Liver (tissue), 9 donors: ENCODE data around the gene CPT1B. TPM values are rescaled to one million over a fixed set of nuclear protein-coding genes. Genes with fewer than 3 reads are reported as not detected.

Experiments used
- DNase-seq: peaks from one replicate; pipeline ENCODE4 v3.0.0-alpha.2; 2017; ENCODE audit warnings: low spot score
- H3K27ac ChIP-seq, 2 donors: one replicate each; pipeline ENCODE4 v1.7.0; 2013; ENCODE audit warnings: inconsistent platforms in 2 of 2, low read length in 2 of 2, control low read depth in 1 of 2, low read depth in 1 of 2, mild to moderate bottlenecking in 1 of 2
- H3K27me3 ChIP-seq, 4 donors: one replicate each; pipeline versions ENCODE4 v1.6.1 to v1.7.0; 2013; ENCODE audit warnings: low read length in 3 of 4, inconsistent platforms in 1 of 4, mild to moderate bottlenecking in 1 of 4, moderate library complexity in 1 of 4; ENCODE audit not compliant: control insufficient read depth in 4 of 4, insufficient read depth in 4 of 4
- H3K36me3 ChIP-seq, 4 donors: one replicate each; pipeline versions ENCODE4 v1.6.1 to v1.7.0; 2013; ENCODE audit warnings: low read length in 3 of 4, mild to moderate bottlenecking in 3 of 4, low read depth in 1 of 4, moderate library complexity in 1 of 4; ENCODE audit not compliant: control insufficient read depth in 4 of 4, insufficient read depth in 3 of 4
- H3K4me1 ChIP-seq, 4 donors: one replicate each; pipeline versions ENCODE4 v1.6.1 to v1.7.0; 2013; ENCODE audit warnings: low read length in 3 of 4, mild to moderate bottlenecking in 3 of 4, moderate library complexity in 1 of 4; ENCODE audit not compliant: control insufficient read depth in 4 of 4, insufficient read depth in 4 of 4
- H3K4me3 ChIP-seq, 3 donors: one replicate each; pipeline versions ENCODE4 v1.6.1 to v1.7.0; 2013; ENCODE audit warnings: low read length in 3 of 3, control low read depth in 1 of 3, low read depth in 1 of 3, mild to moderate bottlenecking in 1 of 3
- H3K9ac ChIP-seq, 2 donors: one replicate each; pipeline ENCODE4 v1.7.0; 2013; ENCODE audit warnings: low read length in 2 of 2, mild to moderate bottlenecking in 2 of 2, moderate library complexity in 2 of 2, control low read depth in 1 of 2, low read depth in 1 of 2
- H3K9me3 ChIP-seq, 4 donors: one replicate each; pipeline versions ENCODE4 v1.6.1 to v1.7.0; 2013; ENCODE audit warnings: low read length in 3 of 4; ENCODE audit not compliant: control insufficient read depth in 4 of 4
- ATF3 ChIP-seq: IDR thresholded peaks from 2 replicates; pipeline ENCODE4 v1.6.1; 2016; ENCODE audit warnings: antibody characterized with exemption
- CTCF ChIP-seq: fragments of 150-350 bp; IDR thresholded peaks from 2 replicates; pipeline ENCODE4 v1.5.1; 2017; ENCODE audit warnings: improper control_type of control experiment, low read depth, low read length; ENCODE audit not compliant: missing input control
- EGR1 ChIP-seq, 2 donors: IDR thresholded peaks; 2 replicates each; pipeline ENCODE4 v1.6.1; 2016 to 2018; ENCODE audit warnings: antibody characterized with exemption in 2 of 2, low read depth in 2 of 2
- FOXA1 ChIP-seq: IDR thresholded peaks from 2 replicates; pipeline ENCODE4 v1.6.1; 2016; ENCODE audit warnings: antibody characterized with exemption
- FOXA2 ChIP-seq: IDR thresholded peaks from 2 replicates; pipeline ENCODE4 v1.6.1; 2016; ENCODE audit warnings: antibody characterized with exemption
- GABPA ChIP-seq, 2 donors: IDR thresholded peaks in 1 of 2; conservative IDR thresholded peaks in 1 of 2; 2 replicates each; pipeline ENCODE4 v1.6.1; 2016; ENCODE audit warnings: antibody characterized with exemption in 2 of 2, mild to moderate bottlenecking in 1 of 2, moderate library complexity in 1 of 2
- HNF4A ChIP-seq, 2 donors: conservative IDR thresholded peaks; 2 replicates each; pipeline ENCODE4 v1.6.1; 2016; ENCODE audit warnings: antibody characterized with exemption in 2 of 2, mild to moderate bottlenecking in 2 of 2
- HNF4G ChIP-seq: IDR thresholded peaks from 2 replicates; pipeline ENCODE4 v1.6.1; 2016; ENCODE audit warnings: antibody characterized with exemption
- JUND ChIP-seq, 2 donors: IDR thresholded peaks; 2 replicates each; pipeline ENCODE4 v1.6.1; 2016; ENCODE audit warnings: antibody characterized with exemption in 2 of 2
- NR2F2 ChIP-seq: IDR thresholded peaks from 2 replicates; pipeline ENCODE4 v1.6.1; 2016; ENCODE audit warnings: antibody characterized with exemption
- RAD21 ChIP-seq, 2 donors: IDR thresholded peaks; 2 replicates each; pipeline ENCODE4 v1.6.1; 2016; ENCODE audit warnings: antibody characterized with exemption in 2 of 2, mild to moderate bottlenecking in 2 of 2
- REST ChIP-seq: IDR thresholded peaks from 2 replicates; pipeline ENCODE4 v1.6.1; 2016; ENCODE audit warnings: antibody characterized with exemption, mild to moderate bottlenecking
- RXRA ChIP-seq, 2 donors: IDR thresholded peaks; 2 replicates each; pipeline ENCODE4 v1.6.1; 2017 to 2018; ENCODE audit warnings: antibody characterized with exemption in 2 of 2, mild to moderate bottlenecking in 1 of 2
- TAF1 ChIP-seq: conservative IDR thresholded peaks from 2 replicates; pipeline ENCODE4 v1.6.1; 2016; ENCODE audit warnings: antibody characterized with exemption, mild to moderate bottlenecking
- YY1 ChIP-seq: IDR thresholded peaks from 2 replicates; pipeline ENCODE4 v1.6.1; 2016; ENCODE audit warnings: antibody characterized with exemption, mild to moderate bottlenecking
- ZBTB33 ChIP-seq: IDR thresholded peaks from 2 replicates; pipeline ENCODE4 v1.6.1; 2016; ENCODE audit warnings: antibody characterized with exemption
- whole genome bisulfite sequencing: extraction: QIAGEN DNeasy Blood & Tissue Kit; methylation state at CpG from one replicate; pipeline ENCODE4 v1.1.7; 2013; 5-methylcytosine and 5-hydroxymethylcytosine counted together
- polyA plus RNA-seq, 2 donors: library from polyadenylated mRNA; stranded (reverse) in 1 of 2; unstranded in 1 of 2; fragments of 200-250 nt in 1 of 2; fragments of >200 nt in 1 of 2; fragmentation: Nextera tagmentation in 1 of 2; extraction: Ambion mirVana in 1 of 2; gene quantifications; one replicate each; pipeline versions ENCODE4 v1.2.1 to v1.2.3, GENCODE V29; 2013 to 2015
- total RNA-seq, 2 donors: library from RNA; depleted of rRNA; stranded (reverse); fragments of >200 nt; gene quantifications; one replicate each; pipeline ENCODE4 v1.2.3, GENCODE V29; 2014
- donor health status: healthy.
- donor health status: healthy.
- donor health status: healthy.
- donor health status: healthy.
- donor health status: healthy.

Gene CPT1B
- total and polyA plus RNA-seq, 4 donors, result 3.0 to 13.6 (median 4.9) TPM

GRCh38 chr22:50602338-50602700 lies 24.1 kb upstream of the CPT1B start (continued):
- TF ChIP-seq ZBTB33 (no peak), ATF3 (no peak), NR2F2 (no peak), GABPA (IDR thresholded peaks at IDR 0.05 in 1 of 2, conservative IDR thresholded peaks at IDR 0.05 in 1 of 2) (no peak), FOXA1 (no peak), RXRA (IDR thresholded peaks at IDR 0.05) (no peak), JUND (IDR thresholded peaks at IDR 0.05) (no peak), HNF4A (conservative IDR thresholded peaks at IDR 0.05) (no peak), RAD21 (IDR thresholded peaks at IDR 0.05) (no peak)

- H3K4me1 ChIP-seq, result peaks cover 0 to 7% (median 4%) of the 10 kb centered on the region in 4 donors
- TF ChIP-seq GABPA (IDR thresholded peaks at IDR 0.05 in 1 of 2, conservative IDR thresholded peaks at IDR 0.05 in 1 of 2) (no peak), HNF4G (no peak), REST (no peak), ATF3 (no peak), NR2F2 (no peak), EGR1 (IDR thresholded peaks at IDR 0.05; ENCODE audit: low read depth in 2 of 2) (no peak), YY1 (no peak), FOXA1 (no peak)
- no peaks in the 10 kb centered on the region for H3K36me3 ChIP-seq
- H3K27ac ChIP-seq, result no peak overlapping the region
- H3K4me3 ChIP-seq, result no peak overlapping the region
- H3K9ac ChIP-seq, result no peak overlapping the region
- 64% methylated on average over 12 of the region's 12 CpGs for WGBS
- DNase-seq, result no peak
- H3K9me3 ChIP-seq, result no peaks in the 10 kb centered on the region
- peaks cover 0 to 10% (median 3%) of the 10 kb centered on the region in 4 donors for H3K27me3 ChIP-seq
Measured at GRCh38 chr22:50601669-50602337, 23.6 kb upstream of the CPT1B start.

- peaks cover 0 to 10% (median 2%) of the 10 kb centered on the region in 4 donors for H3K27me3 ChIP-seq
- H3K4me3 ChIP-seq, result peak overlapping the region in 1 of 3 donors; percentile 61
- DNase-seq, result no peak
- TF ChIP-seq JUND (IDR thresholded peaks at IDR 0.05) (no peak), FOXA2 (no peak), FOXA1 (no peak), HNF4A (conservative IDR thresholded peaks at IDR 0.05) (no peak), RXRA (IDR thresholded peaks at IDR 0.05) (no peak), CTCF (no peak), TAF1 (no peak), NR2F2 (no peak), ZBTB33 (no peak), ATF3 (no peak), RAD21 (IDR thresholded peaks at IDR 0.05) (no peak), YY1 (no peak)
Measured at GRCh38 chr22:50600967-50601668, 22.9 kb upstream of the CPT1B start.

More at GRCh38 chr22:50600967-50601668, 22.9 kb upstream of the CPT1B start:
- Histone ChIP-seq H3K9ac (no peak overlapping the region), H3K4me1 (peaks cover 0 to 7% (median 4%) of the 10 kb centered on the region in 4 donors), H3K9me3 (no peaks in the 10 kb centered on the region), H3K36me3 (no peaks in the 10 kb centered on the region), H3K27ac (no peak overlapping the region)
- 11% methylated on average over 52 of the region's 52 CpGs for WGBS
